Measurements from ENCODE around the gene ADAMTS3.

Gene ADAMTS3

GRCh38 chr4:72587334-72587733 lies 18.3 kb upstream of the ADAMTS3 start:
- H3K27ac ChIP-seq = no peak overlapping the region
- TF ChIP-seq CTCF (conservative IDR thresholded peaks at IDR 0.05) = no peak

- H3K27ac ChIP-seq = no peak overlapping the region
- no peak for TF ChIP-seq CTCF (conservative IDR thresholded peaks at IDR 0.05)
Measured at GRCh38 chr4:72582853-72583252, 13.8 kb upstream of the ADAMTS3 start.

- TF ChIP-seq CTCF (conservative IDR thresholded peaks at IDR 0.05) = no peak
- no peak overlapping the region for H3K27ac ChIP-seq
Measured at GRCh38 chr4:72577211-72577610, 8.2 kb upstream of the ADAMTS3 start.

GRCh38 chr4:72571337-72571736 lies 2.3 kb upstream of the ADAMTS3 start:
- H3K27ac ChIP-seq = peak overlapping the region; percentile 99
- TF ChIP-seq CTCF (conservative IDR thresholded peaks at IDR 0.05) = no peak

GRCh38 chr4:72569719-72570235 lies 756 bp upstream of the ADAMTS3 start:
- no peak for TF ChIP-seq CTCF (conservative IDR thresholded peaks at IDR 0.05)
- peak overlapping the region; percentile 99 for H3K27ac ChIP-seq

- TF ChIP-seq CTCF (conservative IDR thresholded peaks at IDR 0.05) = peak; percentile 91
- H3K27ac ChIP-seq = peak overlapping the region; percentile 99
Measured at GRCh38 chr4:72567821-72568675, 973 bp downstream of the ADAMTS3 start.

GRCh38 chr4:72567036-72567435 lies 2.0 kb downstream of the ADAMTS3 start:
- H3K27ac ChIP-seq = peak overlapping the region; percentile 99
- TF ChIP-seq CTCF (conservative IDR thresholded peaks at IDR 0.05) = no peak
